OCI-LY3 (cell line): Measurements from ENCODE around the gene SLC39A5.

Source experiments
- CTCF ChIP-seq: fragments of 200-600, 300-600 bp; sonication (generic); IDR thresholded peaks from 2 replicates; pipeline ENCODE4 v1.5.1; 2014; ENCODE audit warnings: antibody characterized with exemption, low read length, low read depth
- EZH2phosphoT487 ChIP-seq: fragments of 200-600 bp; shearing (Covaris generic); IDR thresholded peaks from 2 replicates; pipeline ENCODE4 v1.6.1; 2018; ENCODE audit warnings: antibody characterized with exemption, mixed run types, low read depth

DNA sequence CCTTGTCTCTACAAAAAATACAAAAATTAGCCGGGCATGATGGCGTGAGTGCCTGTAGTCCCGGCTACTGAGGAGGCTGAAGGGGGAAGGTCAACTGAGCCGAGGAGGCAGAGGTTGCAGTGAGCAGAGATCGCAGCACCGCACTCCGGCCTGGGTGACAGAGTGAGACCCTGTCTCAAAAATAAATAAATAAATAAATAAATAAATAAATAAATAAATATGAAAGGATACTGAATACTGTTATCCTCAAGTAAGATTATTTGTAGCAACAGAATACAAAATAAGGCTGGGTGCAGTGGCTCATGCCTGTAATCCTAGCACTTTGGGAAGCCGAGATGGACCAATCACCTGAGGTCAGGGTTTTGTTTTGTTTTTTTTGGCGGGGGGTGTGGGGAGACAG, 10.0 kb upstream of the SLC39A5 start:
- TF ChIP-seq CTCF: no peak
- no peak for TF ChIP-seq EZH2phosphoT487
